HG03066 (cell line): ENCODE results near the gene MALT1.
"Not testable (repeated sequence)": the region's sequence is repeated elsewhere in the genome, so short reads cannot be mapped to it uniquely, and the experiment has no call there.

Experiments used
- ATAC-seq: cut with Tn5 transposase; IDR thresholded peaks from one replicate; pipeline ENCODE4 v1.9.1; 2021; ENCODE audit warnings: low read depth; ENCODE audit not compliant: unreplicated experiment

MALT1 gene, protein sequence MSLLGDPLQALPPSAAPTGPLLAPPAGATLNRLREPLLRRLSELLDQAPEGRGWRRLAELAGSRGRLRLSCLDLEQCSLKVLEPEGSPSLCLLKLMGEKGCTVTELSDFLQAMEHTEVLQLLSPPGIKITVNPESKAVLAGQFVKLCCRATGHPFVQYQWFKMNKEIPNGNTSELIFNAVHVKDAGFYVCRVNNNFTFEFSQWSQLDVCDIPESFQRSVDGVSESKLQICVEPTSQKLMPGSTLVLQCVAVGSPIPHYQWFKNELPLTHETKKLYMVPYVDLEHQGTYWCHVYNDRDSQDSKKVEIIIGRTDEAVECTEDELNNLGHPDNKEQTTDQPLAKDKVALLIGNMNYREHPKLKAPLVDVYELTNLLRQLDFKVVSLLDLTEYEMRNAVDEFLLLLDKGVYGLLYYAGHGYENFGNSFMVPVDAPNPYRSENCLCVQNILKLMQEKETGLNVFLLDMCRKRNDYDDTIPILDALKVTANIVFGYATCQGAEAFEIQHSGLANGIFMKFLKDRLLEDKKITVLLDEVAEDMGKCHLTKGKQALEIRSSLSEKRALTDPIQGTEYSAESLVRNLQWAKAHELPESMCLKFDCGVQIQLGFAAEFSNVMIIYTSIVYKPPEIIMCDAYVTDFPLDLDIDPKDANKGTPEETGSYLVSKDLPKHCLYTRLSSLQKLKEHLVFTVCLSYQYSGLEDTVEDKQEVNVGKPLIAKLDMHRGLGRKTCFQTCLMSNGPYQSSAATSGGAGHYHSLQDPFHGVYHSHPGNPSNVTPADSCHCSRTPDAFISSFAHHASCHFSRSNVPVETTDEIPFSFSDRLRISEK

DNA sequence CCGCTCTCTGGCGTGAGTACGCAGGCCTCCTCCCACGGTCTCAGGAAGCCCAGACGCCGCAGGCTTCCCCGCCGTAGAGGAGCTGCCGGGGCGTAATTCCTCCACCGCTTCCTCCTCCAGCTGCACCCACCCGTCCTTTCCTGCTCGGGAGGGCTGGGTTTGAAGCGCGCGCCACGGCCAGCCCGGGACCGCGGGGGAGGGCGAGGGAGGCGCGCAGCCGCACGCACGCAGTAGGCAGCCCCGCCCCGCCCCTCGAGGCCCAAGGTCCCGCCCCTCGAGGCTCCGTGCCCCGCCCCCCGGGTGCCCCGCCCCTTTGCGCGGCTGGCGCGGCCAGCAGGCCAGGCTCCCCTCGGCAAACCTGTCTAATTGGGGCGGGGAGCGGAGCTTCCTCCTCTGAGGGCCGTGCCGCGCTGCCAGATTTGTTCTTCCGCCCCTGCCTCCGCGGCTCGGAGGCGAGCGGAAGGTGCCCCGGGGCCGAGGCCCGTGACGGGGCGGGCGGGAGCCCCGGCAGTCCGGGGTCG, at the start of gene MALT1:
TSS of gene MALT1 (plus strand) at position 355 of the 521 bp plus-strand sequence. CDS start 179 bp downstream, outside the sequence.
- peak; percentile 71 for ATAC-seq

DNA sequence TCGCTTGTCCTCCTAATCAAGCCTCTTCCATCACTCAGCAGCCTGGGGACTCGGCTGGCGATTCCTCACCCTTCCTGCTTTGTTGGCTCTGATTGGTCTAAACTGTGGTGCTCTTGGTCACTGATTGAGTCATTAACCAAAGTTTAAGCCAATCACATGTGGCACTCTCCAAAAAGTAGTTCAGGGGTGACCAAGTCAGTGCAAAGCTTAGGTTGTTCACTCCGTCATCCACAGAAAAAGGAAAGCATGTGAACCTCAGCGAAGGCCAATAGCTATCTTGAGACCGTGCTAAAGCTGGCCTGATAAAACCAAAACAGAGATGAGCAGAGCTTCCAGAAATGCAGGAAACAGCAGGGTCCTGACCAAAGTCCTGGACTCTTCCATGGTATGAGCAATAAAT, 47.3 kb upstream of the MALT1 start:
- no peak for ATAC-seq

DNA sequence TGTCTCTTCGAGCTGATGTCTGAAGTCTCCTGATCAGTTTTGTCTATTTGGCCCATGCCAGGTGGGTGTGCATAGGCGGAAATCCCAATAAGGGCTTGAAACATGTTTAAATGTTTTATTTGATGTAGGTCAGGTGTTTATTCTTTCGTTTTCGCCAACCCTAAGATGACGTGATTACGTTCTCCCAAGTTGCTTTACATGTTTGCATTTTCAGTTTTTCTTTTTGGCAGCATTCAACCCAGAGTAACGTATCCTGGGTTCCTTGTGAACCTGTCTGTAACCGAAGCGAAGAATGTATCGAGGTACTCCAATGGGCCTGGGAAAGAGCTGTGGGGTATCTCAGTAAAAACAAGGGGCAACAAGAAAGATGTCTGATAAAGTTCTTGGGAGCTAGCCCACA, 45.4 kb upstream of the MALT1 start:
- no peak for ATAC-seq

DNA sequence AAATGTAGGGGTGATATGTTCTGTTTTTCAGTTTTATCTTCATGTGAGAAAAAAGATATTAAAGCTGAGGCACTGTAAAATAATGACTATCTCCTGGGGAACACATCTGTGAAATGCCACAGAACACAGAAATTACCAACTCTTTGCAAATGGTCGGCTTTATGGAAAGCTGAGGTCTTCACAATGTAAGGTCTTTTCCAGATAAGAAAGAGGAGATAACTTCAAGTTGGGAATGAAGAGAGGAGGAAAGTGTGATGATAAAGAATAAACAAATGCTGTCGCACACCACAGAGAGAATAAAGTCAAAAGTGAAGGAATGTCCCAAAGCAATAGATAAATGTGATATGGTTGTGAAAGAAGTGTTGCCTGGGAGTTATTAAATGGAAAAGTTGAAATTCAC, 41.2 kb upstream of the MALT1 start:
- no peak for ATAC-seq

DNA sequence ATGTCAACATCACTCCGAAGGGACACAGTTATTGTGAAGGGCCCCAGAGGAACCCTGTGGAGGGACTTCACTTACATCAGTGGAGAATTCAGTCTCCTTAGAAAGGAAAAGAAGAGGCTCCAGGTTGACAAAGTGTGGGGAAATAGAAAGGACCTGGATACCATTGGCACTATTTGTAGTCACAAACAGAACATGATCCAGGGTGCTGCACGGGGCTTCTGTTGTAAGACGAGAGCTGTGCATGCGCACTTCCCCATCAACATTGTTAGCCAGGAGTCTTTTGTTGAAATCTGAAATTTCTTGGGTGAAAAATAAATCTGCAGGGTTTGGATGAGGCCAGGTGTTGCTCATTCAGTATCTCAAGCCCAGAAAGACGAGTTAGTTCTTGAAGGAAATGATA, 40.0 kb upstream of the MALT1 start:
- no peak for ATAC-seq

DNA sequence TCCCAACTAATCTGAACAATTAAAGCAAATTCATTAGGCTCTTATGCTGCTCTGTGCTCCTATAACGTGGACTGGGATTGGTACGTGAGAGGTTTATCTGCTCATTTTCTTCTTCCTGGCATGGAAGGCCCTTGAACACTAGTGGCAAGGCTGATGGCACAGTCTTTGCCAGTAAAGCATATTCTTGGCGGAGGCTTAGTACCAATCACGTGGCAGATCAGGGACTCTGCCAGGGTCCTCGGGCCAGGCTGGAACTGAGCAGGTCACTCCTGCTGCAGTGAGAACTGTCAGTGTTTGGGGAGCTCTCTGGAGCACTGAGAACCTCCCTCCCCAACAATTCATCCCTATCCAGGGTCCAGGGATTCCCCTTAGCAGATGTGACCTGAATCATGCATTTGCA, 38.7 kb upstream of the MALT1 start:
- ATAC-seq = no peak

DNA sequence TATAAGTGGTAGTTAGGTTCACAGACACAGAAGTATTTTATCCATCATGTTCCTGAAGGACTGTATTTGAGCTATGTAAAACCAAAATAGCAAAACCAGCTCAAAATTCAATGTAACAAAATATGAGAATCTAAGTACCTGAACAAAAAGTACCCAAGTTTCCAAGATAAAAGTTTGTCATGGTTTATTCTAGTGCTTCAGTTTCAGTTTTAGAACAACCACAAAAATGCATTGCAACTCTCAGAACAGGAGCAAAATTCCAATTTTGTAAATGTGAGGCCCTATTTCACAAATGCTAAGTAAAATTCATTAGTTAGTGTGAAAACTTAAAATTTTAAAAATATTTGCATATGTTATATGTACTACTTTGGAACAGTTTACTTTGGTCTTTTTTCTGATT, 37.4 kb upstream of the MALT1 start:
- no peak for ATAC-seq

DNA sequence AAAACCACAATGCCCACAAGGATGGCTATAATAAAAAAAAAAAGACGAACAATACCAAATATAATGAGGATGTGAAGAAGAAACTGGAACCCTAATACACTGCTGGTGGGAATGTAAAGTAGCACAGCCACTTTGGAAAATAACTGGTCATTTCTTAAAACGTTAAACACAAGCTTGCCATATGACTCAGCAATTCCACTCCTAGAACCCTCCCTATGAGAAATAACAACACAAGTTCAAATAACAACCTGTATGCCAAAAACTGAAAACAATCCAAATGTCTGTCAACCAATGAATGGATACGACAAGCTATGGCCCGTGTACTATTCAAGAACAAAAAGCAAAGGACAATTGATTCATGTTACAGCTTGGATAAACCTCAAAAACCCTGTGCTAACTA, 35.4 kb upstream of the MALT1 start:
- no peak for ATAC-seq

DNA sequence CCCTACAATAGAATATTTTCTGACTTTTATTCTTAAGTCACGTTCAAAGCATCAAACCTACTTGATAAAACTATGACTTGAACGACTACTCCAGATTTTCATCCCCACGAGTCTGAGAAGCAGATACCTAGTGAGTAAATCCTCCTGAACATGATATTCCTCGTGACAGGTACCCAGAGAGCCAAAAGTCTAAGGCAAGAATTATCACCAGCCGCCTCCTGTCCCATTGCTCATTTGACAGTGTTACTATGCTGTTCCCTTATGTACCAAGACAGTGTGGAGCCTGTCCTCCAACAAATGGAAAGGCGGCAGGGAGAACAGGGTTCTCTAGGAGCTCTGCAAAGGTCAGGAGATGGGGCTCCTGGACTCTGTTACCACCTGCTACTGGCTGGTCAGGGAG, 34.1 kb upstream of the MALT1 start:
- no peak for ATAC-seq

DNA sequence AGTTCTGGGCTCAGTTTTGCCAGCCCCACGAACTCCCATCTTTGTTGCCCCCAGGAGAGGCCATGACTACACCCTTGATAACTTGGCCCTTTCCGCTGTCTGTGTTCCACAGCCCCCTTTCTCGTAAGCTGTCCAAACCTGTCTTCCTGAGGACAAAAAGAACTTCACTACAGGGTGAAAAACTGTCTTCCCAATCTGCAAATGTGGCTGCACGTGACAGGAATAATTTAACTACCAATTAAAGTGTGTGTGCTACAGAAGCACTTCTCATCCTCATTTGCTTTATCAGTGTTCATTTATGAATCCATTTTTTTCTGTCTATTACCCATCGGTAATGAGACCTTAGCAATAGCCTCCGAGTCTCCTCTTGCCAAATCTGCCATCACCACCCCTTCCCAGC, 33.3 kb upstream of the MALT1 start:
- no peak for ATAC-seq

DNA sequence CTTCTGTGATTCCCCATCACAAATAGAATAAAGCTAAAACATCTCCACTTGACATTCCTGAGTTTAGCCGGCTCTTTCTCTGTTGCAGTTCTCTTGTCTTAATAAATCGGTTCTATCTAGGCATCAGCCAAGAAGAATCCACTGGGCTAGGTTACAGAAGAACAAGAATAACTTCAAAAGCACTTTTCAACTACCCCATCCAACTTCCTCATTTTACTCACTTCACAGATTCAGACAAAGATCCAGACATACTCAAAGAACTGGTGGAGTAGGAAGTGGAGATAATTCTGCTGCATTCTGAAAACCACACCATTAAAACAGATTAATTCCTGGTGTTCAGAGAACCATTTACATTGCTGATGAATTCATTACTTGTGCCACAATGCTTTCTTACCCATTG, 32.8 kb upstream of the MALT1 start:
- ATAC-seq = no peak

DNA sequence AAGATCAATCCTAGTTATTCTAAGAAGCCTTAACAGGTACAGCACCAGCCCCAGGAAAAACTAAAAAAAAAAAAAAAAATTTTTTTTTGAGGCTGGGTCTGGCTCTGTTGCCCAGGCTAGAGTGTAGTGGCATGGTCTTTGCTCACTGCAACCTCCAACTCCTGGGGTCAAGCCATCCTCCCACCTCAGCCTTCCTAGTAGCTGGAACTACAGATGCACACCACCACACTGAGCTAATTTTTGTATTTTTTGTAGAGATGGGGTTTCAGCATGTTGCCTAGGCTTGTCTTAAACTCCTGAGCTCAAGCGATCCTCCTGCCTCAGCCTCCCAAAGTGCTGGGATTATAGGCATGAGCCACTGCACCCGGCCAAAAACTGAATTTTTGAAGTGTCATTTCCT, 32.0 kb upstream of the MALT1 start:
- ATAC-seq = no peak

DNA sequence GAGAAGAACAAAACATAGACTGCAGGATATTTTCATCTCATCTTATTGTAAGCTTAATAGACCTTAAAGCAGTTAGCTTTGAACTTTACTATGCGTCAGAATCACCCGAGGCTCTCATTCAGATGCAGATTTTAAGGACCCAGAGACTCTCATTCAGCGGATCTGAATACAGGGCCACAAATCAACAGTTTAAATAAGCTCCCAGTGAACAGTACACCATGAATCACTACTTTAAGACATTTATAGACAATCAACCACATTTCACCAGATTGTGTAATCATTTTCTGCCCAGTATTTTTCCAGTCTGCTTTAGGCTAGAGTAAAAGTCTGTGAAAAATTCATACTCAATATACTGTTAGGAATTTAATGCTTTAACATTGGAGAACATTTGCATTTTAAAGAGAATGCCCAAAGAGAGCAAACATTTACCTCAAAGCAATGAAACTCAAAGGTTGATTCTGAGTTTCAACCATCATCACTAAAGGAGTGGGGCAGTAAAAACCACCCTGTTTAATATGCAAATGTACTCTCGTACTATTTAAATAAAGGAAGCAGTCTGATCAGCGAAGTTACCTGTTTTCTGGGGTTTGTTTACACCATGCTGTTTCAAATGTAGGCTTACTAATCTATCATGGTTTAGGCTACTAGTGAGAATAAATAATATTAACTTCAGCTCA, 31.4 kb upstream of the MALT1 start:
- ATAC-seq = no peak

DNA sequence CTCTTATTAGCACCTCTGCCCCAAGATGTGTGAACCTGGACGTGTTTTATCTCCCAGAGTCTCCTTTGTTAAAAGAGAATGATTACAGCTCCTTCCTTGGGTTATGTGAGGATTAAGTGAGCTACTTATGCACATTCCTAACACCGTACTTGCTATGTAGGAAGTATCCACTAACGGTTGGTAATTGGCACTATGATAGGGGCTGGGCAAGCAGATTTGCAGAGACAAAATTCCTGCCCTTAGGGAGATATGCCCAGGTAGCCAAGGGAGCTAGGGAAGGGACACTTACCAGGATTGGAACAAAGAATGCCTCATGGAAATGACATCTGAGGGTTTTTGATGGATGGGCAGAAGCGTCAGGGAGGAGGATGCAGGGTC, 30.8 kb upstream of the MALT1 start:
- ATAC-seq = no peak

DNA sequence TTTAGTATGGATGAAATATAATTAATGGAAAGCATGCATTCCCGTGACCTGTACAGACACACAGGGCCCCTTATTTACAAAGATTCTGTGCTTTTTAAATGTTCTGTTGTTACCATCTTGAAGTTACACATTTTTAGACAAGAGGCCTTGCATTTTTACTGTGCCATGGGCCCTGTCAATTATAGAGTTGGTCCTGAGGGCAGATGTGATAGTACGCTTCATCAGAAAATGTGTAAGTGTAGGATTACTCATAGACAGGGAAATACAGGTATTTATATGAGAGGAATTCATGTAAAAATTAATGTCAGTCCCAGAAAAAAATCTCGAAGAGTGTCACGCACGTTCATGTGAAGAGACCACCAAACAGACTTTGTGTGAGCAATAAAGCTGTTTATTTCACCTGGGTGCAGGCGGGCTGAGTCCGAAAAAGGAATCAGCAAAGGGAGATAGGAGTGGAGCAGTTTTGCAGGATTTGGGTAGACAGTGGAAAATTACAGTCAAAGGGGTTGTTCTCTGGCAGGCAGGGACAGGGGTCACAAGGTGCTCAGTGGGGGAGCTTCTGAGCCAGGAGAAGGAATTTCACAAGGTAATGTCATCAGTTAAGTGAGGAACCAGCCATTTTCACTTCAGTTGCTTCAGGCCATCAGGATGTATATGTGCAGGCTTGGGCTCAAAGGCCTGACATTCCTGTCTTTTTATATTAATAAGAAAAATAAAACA, 30.2 kb upstream of the MALT1 start:
- no peak for ATAC-seq

DNA sequence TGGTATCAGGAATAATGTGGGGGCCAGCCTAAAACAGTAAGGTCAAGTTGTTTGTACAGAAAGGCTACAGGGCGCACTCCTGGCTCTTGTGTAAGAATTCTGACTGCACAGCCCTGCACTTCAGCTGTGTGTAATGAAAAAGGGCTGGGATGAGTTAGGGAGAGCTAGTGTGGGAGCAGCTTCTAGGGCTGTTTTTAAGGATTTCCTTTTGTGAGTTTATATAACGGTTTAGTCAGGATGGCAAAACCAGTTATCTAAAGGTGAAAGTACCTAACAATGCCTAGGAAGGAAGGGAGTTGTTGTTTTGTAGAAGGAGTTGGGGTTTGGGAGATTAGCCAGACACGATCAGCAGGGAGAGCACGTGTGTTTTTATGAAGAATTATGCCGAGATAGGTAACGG, 27.7 kb upstream of the MALT1 start:
- ATAC-seq = not testable (repeated sequence)

DNA sequence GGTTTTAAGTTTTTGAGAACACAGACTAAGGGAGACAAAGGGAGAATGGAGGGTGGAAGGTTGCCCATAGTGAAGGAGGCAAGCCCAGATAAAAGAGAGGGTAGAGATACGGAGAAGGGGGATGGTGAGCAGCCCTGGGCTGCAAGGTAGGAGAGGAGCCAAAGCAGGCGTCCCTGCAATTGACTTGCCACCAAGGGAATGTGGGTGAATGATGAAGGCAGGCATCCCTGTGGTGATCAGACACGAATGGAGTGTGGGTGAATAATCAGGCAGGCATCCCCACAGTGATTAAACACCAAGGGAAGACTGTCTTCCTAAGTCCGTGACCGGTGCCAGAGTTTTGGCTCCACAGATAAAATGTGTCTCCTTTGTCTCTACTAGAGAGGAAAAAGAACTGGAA, 25.9 kb upstream of the MALT1 start:
- ATAC-seq = no peak

DNA sequence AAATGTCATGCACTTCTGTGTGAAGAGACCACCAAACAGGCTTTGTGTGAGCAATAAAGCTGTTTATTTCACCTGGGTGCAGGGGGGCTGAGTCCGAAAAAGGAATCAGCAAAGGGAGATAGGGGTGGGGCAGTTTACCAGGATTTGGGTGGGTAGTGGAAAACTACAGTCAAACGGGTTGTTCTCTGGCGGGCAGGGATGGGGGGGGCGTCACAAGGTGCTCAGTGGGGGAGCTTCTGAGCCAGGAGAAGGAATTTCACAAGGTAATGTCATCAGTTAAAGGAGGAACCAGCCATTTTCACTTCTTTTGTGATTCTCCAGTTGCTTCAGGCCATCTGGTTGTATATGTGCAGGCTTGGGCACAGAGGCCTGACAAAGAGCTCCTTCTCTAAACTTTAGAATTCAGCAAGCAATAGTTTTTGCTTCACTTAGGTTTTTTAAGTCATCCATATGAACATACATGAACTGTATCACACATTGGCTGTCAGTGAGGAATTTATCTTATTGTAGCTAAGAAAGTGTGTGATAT, 24.9 kb upstream of the MALT1 start:
- ATAC-seq = no peak

DNA sequence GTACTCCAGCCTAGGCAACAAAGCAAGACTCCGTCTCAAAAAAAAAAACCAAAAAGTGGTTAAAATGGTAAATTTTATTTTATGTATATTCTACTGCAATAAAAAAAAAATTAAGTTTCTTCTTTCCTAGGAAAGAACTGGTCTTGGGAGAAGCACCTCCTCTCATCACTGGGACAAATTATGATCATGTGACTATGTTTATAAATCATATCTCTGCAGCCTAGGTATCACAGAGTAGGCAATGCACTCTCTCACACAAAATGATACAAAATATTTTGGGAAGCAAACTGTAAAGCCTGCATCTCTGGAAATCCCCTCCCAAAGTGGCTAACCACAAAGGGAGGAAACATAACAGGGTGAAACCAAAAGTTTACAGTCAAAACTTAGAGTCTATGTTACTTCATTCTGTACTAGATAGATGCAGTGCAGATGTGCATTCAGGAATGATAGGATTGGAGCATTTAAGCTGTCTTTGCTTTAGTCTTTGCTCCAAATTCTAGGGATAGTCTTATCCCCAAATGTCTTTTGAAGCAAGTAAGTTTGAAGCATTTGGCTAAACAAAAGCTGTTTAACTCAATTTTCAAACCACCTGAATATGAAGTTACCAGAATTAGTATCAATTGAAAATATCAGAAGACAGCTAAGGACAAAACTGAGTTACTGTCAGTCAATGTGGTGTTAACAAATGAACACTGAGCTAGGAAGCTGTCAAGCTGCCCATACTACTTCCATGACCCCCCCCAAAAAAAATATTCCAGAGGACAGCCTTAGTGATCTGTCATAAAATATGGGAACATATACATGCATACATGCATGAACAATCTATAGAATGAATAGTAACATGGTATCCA, 21.1 kb upstream of the MALT1 start:
- ATAC-seq = peak; percentile 76
